GM21360 (cell line): ENCODE data around the gene IPP.
"Not testable (repeated sequence)": the region's sequence is repeated elsewhere in the genome, so short reads cannot be mapped to it uniquely, and the experiment has no call there.

Experiments used
- ATAC-seq: cut with Tn5 transposase; IDR thresholded peaks from one replicate; pipeline ENCODE4 v1.9.1; 2021; ENCODE audit warnings: mild to moderate bottlenecking, moderate library complexity; ENCODE audit not compliant: unreplicated experiment

Gene IPP

DNA sequence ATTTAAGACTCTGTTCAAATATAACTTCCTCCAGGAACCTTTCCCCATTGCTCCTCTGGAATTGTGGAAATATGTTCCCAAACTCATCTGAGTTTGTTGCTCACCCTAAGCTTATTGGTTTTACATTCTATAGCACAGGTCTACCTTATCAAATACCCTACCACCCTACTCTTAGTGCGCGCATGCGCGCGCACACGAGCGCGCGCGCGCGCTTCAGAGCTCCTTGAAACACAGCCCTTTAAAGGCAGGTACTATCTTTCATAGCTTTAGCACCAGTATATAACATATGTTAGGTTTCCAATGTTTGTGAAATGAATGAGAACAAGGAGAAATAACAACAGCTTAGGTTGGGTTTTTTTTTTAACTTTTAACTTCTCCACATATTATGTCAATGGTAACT lies 3.5 kb downstream of the IPP start:
- no peak for ATAC-seq

DNA sequence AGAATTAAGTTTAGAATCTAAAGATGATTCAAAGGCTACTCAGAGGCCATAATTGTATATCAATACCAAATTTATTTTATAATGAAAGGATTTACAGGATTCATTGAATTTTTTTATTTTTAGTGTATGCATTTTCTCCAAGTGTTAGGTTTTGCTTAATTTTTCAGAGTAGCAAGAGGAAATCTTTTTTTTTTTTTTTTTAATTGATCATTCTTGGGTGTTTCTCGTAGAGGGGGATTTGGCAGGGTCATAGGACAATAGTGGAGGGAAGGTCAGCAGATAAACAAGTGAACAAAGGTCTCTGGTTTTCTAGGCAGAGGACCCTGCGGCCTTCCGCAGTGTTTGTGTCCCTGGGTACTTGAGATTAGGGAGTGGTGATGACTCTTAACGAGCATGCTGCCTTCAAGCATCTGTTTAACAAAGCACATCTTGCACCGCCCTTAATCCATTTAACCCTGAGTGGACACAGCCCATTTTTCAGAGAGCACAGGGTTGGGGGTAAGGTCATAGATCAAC lies 10.8 kb downstream of the IPP start:
- ATAC-seq = not testable (repeated sequence)

DNA sequence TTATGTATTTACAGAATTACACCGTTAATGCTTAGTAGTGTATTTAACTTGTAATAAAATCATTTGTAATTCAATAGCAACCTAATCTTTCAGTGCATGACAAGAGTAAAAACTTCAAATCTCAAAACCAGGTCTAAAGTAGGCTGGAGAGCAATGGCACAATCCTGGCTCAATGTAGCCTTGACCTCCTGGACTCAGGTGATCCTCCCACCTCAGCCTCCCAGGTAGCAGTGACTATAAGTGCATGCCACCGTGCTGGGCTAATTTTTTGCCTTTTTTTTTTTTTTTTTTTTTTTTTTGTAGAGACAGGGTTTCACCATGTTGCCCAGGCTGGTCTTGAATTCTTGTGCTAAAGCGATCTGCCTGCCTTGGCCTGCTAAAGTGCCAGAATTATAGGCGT lies 11.3 kb downstream of the IPP start:
- ATAC-seq = no peak

DNA sequence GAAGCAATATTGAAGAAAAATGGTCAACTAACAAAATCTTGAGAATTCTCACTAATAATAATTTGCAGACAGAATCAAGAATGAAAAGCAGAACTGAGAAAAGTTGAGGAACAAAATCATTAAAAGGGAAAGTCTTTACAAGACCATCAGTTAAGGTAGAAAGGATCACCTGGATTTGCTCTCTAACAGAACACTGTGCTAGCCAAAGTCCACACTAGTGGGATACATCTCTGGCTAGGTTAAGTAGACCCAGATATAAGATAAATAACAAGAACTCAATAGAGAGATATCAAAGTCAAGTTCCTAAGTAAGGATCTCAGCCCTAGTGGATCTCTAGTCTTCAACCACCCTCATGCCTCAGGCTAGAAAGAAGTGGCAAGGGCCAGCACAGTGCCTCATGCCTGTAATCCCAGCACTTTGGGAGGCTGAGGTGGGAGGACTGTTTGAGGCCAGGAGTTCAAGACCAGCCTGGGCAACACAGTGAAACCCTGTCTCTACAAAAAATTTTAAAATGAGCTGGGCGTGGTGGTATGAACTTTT lies 19.6 kb downstream of the IPP start:
- ATAC-seq = no peak

DNA sequence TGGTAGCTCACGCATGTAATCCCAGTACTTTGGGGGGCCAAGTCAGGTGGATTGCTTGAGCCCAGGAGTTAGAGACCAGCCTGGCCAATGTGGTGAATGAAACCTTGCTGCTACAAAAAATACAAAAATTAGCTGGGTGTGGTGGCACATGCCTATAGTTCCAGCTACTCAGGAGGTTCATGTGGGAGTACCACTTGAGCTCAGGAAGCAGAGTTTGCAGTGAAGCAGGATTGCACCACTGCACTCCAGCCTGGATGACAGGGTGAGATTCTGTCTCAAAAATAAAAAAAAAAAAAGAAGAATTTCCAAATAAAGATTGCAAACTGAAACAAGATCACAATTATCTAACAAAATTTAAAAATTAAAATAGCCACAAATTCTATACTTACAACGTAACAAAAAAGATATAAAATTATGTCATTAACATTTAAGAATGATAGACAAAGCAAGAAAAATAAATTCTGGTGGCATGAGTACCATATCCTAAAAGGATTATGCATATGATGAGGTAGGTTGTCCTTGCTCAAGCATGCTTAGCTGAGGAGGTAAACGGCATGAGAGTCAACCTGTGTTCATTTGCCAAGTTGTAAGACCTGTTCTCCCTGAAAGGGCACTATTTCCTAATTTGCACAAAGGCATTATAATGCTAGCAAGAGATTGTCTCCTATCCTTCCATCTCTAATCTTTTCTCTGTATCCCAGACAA lies 20.2 kb downstream of the IPP start:
- no peak for ATAC-seq

DNA sequence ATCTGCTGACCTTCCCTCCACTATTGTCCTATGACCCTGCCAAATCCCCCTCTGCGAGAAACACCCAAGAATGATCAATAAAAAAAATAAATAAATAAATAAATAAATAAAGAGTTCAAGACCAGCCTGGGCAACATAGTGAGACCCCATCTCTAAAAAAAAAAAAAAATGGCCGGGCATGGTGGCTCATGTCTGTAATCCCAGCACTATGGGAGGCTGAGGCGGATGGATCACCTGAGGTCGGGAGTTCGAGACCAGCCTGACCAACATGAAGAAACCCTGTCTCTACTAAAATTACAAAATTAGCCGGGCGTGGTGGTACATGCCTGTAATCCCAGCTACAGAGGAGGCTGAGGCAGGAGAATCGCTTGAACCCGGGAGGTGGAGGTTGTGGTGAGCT lies 24.4 kb downstream of the IPP start:
- not testable (repeated sequence) for ATAC-seq

DNA sequence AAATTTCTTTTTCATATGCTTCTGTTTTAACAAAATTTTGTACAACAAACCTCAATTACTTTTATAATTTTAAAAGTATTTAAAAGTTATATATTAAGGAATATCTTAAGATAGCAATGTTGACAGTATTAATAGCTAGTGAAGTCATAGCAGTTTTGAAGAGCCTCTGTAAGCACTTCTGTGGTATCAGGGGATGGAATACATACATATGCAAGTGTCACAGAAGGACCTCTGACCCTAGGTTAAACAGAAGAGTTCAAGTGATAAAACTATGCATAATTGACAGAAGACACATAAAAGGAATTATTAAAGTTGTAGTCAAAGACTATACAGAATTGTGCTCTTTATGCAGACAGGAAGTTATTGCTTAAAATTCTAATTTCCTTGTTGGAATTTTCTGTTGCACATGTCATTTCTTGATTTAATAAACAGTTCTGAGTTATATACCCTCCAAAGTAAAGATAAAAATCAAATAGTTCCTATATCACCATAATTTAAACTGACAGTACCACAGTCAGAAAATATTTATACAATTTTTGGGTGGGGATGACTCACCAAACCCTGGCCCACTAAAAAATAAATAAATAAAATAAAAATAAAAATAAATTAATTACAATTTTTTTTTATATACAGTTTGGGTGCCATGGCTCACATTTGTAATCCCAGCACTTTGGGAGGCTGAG lies 27.1 kb downstream of the IPP start:
- no peak for ATAC-seq

DNA sequence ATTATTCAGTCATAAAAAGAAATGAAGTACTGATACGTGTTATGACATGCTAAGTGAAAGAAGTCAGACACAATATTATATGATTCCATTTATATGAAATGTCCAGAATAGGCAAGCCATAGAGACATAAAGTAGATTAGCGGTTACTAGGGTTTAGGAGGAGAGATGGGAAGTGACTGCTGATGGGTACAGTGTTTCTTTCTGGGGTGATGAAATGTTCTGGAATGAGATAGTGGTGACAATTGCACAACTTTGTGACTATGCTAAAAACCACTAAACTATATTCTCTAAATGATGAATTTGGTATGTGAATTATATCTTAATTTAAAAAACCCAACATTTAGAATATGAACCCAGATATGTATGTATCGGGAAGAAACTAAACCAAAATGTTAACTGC lies 27.6 kb downstream of the IPP start:
- ATAC-seq = no peak

DNA sequence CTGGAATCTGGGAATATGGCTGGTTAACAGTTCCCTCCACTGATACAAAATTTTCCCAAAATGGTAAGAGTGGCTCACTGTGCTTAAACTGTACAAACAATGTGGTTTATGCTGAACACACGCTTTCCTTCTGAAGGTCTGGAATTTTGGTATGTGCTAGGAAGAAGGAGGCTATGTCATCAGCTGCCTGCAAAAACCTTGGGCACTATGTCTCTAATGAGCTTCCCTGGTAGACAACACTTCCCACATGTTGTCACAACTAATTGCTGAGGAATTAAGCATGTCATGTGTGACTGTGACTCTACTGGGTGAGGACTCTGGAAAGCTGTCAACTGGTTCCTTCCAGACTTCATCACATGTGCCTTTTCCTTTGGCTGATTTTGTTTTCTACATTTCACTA lies 29.2 kb downstream of the IPP start:
- ATAC-seq = no peak

DNA sequence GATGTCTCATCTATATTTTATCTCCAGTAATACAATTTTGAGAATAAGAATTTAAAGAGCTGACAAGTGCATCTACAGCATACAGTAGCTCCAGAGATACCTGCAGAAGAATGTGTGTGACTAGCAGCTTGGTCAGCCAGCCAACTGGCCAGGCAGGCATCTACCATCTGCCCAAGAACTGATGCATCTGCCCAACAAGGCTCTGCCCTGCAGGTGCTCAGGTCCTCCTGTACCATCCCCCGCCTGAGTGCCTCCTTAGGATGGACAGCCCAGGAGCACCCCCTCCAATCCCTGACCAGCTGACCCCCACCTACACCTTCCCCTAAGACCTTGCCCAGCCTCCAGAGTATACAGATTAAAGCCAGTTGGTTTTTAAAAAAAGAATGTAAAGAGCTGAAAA lies 32.2 kb downstream of the IPP start:
- ATAC-seq = no peak

DNA sequence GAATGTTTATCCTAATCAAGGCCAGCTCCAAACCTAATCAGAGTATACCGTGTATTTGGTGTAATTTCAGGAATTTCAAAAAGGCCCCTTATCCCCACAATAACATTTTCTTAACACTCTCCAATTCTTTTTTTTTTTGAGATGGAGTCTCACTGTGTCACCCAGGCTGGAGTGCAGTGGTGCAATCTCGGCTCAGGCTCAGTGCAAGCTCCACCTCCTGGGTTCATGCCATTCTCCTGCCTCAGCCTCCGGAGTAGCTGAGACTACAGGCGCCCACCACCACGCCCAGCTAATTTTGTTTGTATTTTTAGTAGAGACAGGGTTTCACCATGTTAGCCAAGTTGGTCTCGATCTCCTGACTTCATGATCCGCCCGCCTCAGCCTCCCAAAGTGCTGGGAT lies 33.1 kb downstream of the IPP start:
- ATAC-seq = not testable (repeated sequence)

DNA sequence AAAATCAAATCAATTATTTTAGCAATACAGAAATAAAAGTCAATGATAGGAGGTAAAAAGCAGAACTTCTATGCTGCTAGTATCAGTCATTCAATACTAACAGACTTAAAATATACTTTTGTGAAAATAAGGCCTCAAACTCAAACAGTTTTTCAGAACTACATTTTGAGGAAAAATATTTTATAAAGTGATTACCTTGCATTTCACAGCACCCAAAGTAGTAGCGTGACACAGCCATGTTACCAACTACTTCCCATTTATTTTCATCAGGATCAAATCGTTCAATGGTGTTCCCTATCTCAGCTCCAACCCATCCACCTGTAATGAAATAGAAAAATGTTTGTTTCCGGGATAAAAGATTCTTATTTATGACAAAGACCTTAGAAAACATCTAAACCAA lies 33.8 kb downstream of the IPP start:
- ATAC-seq = no peak

DNA sequence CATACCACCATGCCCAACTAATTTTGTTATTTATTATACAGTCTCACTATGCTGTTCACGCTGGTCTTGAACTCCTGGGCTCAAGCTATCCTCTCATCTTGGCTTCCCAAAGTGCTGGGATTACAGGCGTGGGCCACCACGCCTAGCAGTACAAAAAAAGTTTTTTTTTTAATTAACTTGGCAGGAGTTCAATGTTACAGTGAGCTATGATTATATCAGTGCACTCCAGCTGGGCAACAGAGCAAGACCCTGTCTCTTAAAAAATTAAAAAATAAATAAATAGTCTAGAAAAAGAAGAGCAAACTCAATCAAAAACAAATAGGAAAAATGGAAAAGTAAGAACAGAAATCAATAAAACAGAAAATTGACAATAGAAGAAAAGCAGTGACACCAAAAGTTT lies 36.7 kb downstream of the IPP start:
- no peak for ATAC-seq

DNA sequence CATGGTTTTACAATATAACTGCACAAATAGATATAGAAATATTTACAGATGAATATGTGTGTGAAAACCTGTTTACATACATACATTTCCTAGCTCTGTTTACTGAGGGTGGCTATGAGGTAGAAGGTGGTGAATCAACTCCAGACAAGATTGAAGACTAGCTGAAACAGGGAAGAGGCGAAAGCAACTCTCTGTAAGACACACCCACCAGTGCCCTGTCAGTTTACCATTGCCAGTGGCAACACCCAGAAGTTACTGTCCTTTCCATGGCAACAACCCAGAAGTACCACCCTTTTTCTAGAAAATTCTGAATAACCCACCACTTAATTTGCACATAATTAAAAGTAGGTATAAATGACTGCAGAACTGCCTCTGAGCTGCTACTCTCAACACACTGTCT lies 45.8 kb downstream of the IPP start:
- ATAC-seq = no peak

DNA sequence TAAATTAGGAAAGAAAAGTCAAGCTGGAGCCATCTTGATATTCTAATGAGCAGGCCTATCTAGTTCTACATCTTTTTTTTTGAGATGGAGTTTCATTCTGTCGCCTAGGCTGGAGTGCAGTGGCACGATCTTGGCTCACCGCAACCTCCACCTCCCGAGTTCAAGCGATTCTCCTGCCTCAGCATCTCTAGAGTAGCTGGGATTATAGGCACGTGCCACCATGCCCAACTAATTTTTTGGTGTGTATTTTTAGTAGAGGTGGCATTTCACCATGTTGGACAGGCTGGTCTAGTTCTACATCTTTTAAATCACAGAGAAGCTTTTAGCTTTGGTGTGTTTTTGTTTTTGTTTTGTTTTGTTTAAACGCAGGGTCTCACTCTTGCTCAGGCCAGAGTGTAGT lies 55.6 kb downstream of the IPP start:
- ATAC-seq = no peak

DNA sequence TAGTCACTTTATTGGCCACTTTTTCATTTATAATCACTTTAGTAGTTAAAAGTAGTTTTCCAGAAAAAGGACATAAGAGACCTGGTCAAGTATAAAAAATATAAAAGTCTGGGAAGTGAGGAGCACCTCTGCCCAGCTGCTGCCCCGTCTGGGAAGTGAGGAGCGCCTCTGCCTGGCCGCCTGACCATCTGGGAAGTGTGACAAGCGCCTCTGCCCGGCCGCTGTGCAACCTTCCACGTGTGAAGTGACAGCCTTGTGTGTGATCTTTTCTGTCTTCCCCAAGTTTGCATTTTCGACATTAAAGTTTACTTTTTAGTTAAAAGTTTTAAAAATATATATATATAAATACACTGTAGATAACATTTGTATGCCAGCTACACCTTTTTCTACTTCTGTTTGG lies 56.6 kb downstream of the IPP start:
- ATAC-seq = not testable (repeated sequence)

DNA sequence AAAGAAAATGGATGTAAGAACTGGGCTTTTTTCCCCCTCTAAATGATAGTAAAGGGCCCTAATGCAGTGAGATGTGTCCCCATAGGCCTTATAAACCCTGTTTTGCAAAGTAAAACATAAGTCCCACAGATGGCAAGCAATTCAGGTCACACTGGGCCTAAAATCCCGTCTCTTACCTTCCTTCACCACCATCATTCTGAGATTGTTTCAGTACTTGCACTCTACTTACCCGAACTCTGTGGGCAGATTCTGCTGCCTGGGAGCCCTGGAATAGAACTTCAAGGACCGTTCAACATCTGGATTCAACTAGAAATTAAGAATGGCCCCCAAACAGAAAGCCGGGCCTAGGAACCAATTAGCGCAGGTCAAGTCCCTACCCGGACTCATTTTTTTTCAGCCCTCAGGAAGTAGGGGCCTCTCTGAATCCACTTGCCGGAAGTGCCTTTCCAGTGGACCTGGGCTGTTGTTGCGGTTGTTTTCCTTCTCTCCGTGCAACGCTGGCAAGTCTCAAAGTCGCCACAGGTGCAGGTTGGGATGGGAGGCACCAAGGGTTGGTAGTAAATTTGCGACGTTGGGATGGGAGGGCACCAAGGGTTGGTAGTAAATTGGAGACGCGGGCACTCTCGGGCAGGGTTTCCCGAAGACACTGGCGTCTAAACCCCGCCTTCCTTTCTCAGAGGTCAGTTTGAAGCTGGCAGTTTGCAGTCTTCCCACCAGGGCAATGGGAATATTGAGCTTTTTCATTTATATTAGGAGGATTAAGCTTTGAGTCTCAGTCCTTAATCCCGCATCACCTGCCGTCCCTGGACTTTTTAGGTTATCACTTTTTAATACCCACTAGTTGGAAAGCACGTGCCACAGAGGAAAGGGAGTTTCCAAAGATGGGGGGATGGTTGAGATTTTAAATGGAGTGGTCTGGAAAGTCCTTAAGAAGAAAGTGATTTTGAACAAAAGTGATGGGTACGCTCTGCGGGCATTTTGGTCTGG lies 62.4 kb downstream of the IPP start, which contains the start of gene TMEM69:
TSS of gene TMEM69 (plus strand) at position 428 of the 987 bp plus-strand sequence. CDS start 2,888 bp downstream, outside the sequence.
- ATAC-seq = no peak

DNA sequence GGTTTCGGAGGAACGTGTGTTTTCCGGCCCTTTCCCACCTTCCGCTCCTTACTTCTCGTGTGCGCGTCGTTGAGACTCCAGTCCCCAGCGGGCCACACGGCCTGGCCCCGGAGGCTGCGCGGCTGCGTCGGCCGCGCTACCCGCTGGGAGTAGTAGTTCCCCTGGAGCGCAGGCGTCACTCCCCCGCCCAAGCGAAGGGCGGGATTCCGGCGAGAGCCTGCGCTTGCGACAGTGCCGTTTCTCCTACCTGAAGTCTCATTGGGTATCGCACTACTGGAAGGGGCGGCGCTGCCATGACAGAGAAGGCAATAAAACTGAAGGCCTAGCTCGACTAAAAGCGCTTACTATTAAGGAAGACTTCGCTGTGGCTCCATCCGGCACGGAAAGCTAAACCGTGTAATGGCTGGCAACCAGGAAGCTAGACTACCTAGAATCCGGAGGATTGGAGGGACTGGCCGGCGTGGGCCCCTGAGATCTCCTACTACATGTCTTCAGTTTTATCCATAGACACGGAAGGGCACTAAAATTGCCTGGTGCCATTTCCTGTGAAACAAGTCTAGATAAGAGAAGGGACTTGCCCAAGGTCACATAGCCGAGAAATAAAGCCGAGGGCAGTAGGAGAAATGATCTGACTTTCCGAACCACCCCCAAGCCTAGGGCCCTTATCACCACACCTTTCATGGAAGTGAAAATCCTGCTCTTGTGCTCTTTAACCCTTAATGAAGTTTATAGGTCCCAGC lies 63.3 kb downstream of the IPP start:
- ATAC-seq = peak; percentile 76

DNA sequence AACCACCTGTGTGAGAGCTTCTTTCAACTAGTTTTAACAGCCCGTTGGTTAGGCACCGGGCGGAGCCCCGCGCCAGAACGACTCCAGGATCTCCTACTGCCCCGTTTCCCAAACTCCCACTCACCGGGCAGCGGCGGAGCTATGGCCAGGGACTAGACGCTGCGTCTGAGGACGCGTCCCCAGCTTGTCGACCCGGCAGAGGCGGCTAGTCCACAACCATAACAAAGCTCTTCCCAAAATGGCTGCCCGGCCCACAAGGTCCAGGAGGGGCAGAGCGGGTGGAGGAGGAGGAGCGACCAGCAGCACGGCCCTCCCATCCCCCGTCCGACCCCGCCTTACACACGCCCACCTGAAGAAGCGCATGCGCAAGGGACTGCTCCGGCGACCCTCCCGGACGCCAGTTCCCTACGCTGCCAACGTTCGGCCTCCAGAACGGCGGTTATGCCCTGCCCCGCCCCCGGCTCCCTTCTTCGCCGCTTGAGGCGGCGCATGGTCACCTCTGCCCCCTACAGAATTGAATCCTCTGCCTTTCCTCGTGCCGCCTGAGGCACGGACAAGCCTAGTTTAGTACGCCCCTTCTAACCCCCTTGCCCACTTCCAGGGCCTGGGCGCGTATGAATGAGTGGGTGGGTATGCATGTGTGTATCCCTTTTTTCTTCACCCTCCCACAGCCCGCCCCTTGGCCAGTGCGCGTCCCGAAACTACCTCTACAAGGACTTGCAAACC lies 64.0 kb downstream of the IPP start, which contains the start of gene GPBP1L1:
TSS of gene GPBP1L1 (minus strand) at position 246 of the 726 bp plus-strand sequence. CDS start 27,446 bp downstream, outside the sequence.
- ATAC-seq = peak; percentile 54

DNA sequence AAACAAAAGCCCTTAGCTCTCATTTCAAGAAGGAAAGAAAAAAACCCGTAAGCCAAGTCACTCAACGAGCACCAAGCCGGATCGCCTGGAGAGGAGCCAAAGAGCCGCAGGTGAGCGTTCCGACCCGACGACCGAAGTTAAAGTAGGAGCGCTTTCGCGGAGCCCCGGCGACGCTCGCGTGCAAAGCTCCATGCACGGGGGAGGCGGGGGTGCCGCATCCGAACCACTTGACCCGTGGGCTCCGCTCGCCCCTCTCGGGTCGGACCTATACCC lies 64.5 kb downstream of the IPP start:
- peak; percentile 21 for ATAC-seq
